ENCODE data around the gene NEURL1.
"Not testable (repeated sequence)": the region's sequence is repeated elsewhere in the genome, so short reads cannot be mapped to it uniquely, and the experiment has no call there.

Gene NEURL1

GRCh38 chr10:103605359-103606096 lies 112.0 kb downstream of the NEURL1 start:
- Histone ChIP-seq H3K4me2 (ENCODE audit: low read length, poor library complexity, severe bottlenecking) (no peak overlapping the region), H3K4me1 (ENCODE audit: control insufficient read depth, insufficient read depth, low read depth, low read length) (peaks cover 3% of the 10 kb centered on the region), H4K91ac (ENCODE audit: low read length) (no peak overlapping the region), H3K9ac (ENCODE audit: low read length) (peak overlapping the region; percentile 9), H3K27ac (ENCODE audit: low read length, poor library complexity, severe bottlenecking) (no peak overlapping the region), H3K14ac (ENCODE audit: low read length in 2 of 2) (no peak overlapping the region), H3K9me3 (ENCODE audit: control insufficient read depth, low read length) (no peaks in the 10 kb centered on the region), H2BK12ac (ENCODE audit: low read length in 2 of 2) (no peak overlapping the region), H2BK5ac (ENCODE audit: low read depth, low read length, poor library complexity, severe bottlenecking) (no peak overlapping the region), H3K36me3 (ENCODE audit: control insufficient read depth in 1 of 2, insufficient read depth in 2 of 2, low read depth in 1 of 2, low read length in 2 of 2) (peaks cover 35 to 74% of the 10 kb centered on the region in 2 experiments), H3K18ac (ENCODE audit: low read depth in 1 of 2, low read length in 2 of 2) (no peak overlapping the region), H3K79me1 (replicated peaks; ENCODE audit: low read length, poor library complexity, severe bottlenecking) (no peaks in the 10 kb centered on the region), H2BK15ac (ENCODE audit: low read depth, poor library complexity, severe bottlenecking) (no peak overlapping the region), H3K27me3 (ENCODE audit: control insufficient read depth in 1 of 2, insufficient read depth in 1 of 2, low read length in 2 of 2) (no peaks in the 10 kb centered on the region), H3K23ac (ENCODE audit: low read length in 2 of 2) (no peak overlapping the region), H3K4ac (ENCODE audit: low read depth in 1 of 2, low read length in 2 of 2) (no peak overlapping the region), H3K4me3 (ENCODE audit: insufficient read depth in 1 of 2, low read depth in 1 of 2, low read length in 2 of 2) (no peak overlapping the region), H2AFZ (ENCODE audit: low read depth, low read length) (no peak overlapping the region), H2BK120ac (ENCODE audit: low read depth, low read length) (no peak overlapping the region), H4K8ac (ENCODE audit: low read length) (no peak overlapping the region), H2AK5ac (ENCODE audit: low read length, severe bottlenecking) (no peak overlapping the region)
- peak; percentile 33 for DNase-seq
- 88% methylated on average over 12 of the region's 12 CpGs for WGBS

- not testable (repeated sequence) for H3K4ac ChIP-seq (ENCODE audit: low read depth in 1 of 2, low read length in 2 of 2); H3K27ac ChIP-seq (ENCODE audit: low read length, poor library complexity, severe bottlenecking); H2BK5ac ChIP-seq (ENCODE audit: low read depth, low read length, poor library complexity, severe bottlenecking); H2AFZ ChIP-seq (ENCODE audit: low read depth, low read length); H2BK12ac ChIP-seq (ENCODE audit: low read length in 2 of 2); H3K18ac ChIP-seq (ENCODE audit: low read depth in 1 of 2, low read length in 2 of 2); H4K91ac ChIP-seq (ENCODE audit: low read length); H2AK5ac ChIP-seq (ENCODE audit: low read length, severe bottlenecking); H3K4me1 ChIP-seq (ENCODE audit: control insufficient read depth, insufficient read depth, low read depth, low read length); H2BK15ac ChIP-seq (ENCODE audit: low read depth, poor library complexity, severe bottlenecking); H3K4me2 ChIP-seq (ENCODE audit: low read length, poor library complexity, severe bottlenecking); H4K8ac ChIP-seq (ENCODE audit: low read length); H3K9me3 ChIP-seq (ENCODE audit: control insufficient read depth, low read length); H3K4me3 ChIP-seq (ENCODE audit: insufficient read depth in 1 of 2, low read depth in 1 of 2, low read length in 2 of 2); H3K9ac ChIP-seq (ENCODE audit: low read length); H2BK120ac ChIP-seq (ENCODE audit: low read depth, low read length); H3K79me1 ChIP-seq (replicated peaks; ENCODE audit: low read length, poor library complexity, severe bottlenecking); H3K14ac ChIP-seq (ENCODE audit: low read length in 2 of 2); H3K23ac ChIP-seq (ENCODE audit: low read length in 2 of 2); DNase-seq; H3K27me3 ChIP-seq (ENCODE audit: control insufficient read depth in 1 of 2, insufficient read depth in 1 of 2, low read length in 2 of 2)
- peaks cover 35 to 74% of the 10 kb centered on the region in 2 experiments for H3K36me3 ChIP-seq (ENCODE audit: control insufficient read depth in 1 of 2, insufficient read depth in 2 of 2, low read depth in 1 of 2, low read length in 2 of 2)
- WGBS = 88% methylated on average over 1 of the region's 1 CpG
Observed at GRCh38 chr10:103606097-103606438, 112.6 kb downstream of the NEURL1 start.

- 100% methylated on average over 3 of the region's 32 CpGs for WGBS
- H3K23ac ChIP-seq (ENCODE audit: low read length in 2 of 2); H4K91ac ChIP-seq (ENCODE audit: low read length): not testable (repeated sequence)
Observed at GRCh38 chr10:103607051-103607450, 113.5 kb downstream of the NEURL1 start.

GRCh38 chr10:103608056-103608455 lies 114.6 kb downstream of the NEURL1 start:
- H3K4me3 ChIP-seq (ENCODE audit: insufficient read depth in 1 of 2, low read depth in 1 of 2, low read length in 2 of 2); H4K8ac ChIP-seq (ENCODE audit: low read length); H3K23ac ChIP-seq (ENCODE audit: low read length in 2 of 2); H3K14ac ChIP-seq (ENCODE audit: low read length in 2 of 2); DNase-seq; H3K4ac ChIP-seq (ENCODE audit: low read depth in 1 of 2, low read length in 2 of 2); H2AK5ac ChIP-seq (ENCODE audit: low read length, severe bottlenecking); H3K27me3 ChIP-seq (ENCODE audit: control insufficient read depth in 1 of 2, insufficient read depth in 1 of 2, low read length in 2 of 2); H3K9ac ChIP-seq (ENCODE audit: low read length); H2BK120ac ChIP-seq (ENCODE audit: low read depth, low read length); H3K9me3 ChIP-seq (ENCODE audit: control insufficient read depth, low read length); H2BK15ac ChIP-seq (ENCODE audit: low read depth, poor library complexity, severe bottlenecking); H3K4me2 ChIP-seq (ENCODE audit: low read length, poor library complexity, severe bottlenecking); H2BK5ac ChIP-seq (ENCODE audit: low read depth, low read length, poor library complexity, severe bottlenecking); H4K91ac ChIP-seq (ENCODE audit: low read length); H3K18ac ChIP-seq (ENCODE audit: low read depth in 1 of 2, low read length in 2 of 2); H2BK12ac ChIP-seq (ENCODE audit: low read length in 2 of 2); H3K79me1 ChIP-seq (replicated peaks; ENCODE audit: low read length, poor library complexity, severe bottlenecking); H2AFZ ChIP-seq (ENCODE audit: low read depth, low read length); H3K27ac ChIP-seq (ENCODE audit: low read length, poor library complexity, severe bottlenecking): not testable (repeated sequence)
- peaks cover 16 to 74% of the 10 kb centered on the region in 2 experiments for H3K36me3 ChIP-seq (ENCODE audit: control insufficient read depth in 1 of 2, insufficient read depth in 2 of 2, low read depth in 1 of 2, low read length in 2 of 2)
- peaks cover 11% of the 10 kb centered on the region for H3K4me1 ChIP-seq (ENCODE audit: control insufficient read depth, insufficient read depth, low read depth, low read length)
- WGBS = 87% methylated on average over 7 of the region's 11 CpGs

More at GRCh38 chr10:103607051-103607450, 113.5 kb downstream of the NEURL1 start:
- not testable (repeated sequence) for H3K4me1 ChIP-seq (ENCODE audit: control insufficient read depth, insufficient read depth, low read depth, low read length); H3K9me3 ChIP-seq (ENCODE audit: control insufficient read depth, low read length); H2BK5ac ChIP-seq (ENCODE audit: low read depth, low read length, poor library complexity, severe bottlenecking); H3K27me3 ChIP-seq (ENCODE audit: control insufficient read depth in 1 of 2, insufficient read depth in 1 of 2, low read length in 2 of 2); H3K4me2 ChIP-seq (ENCODE audit: low read length, poor library complexity, severe bottlenecking); H2BK15ac ChIP-seq (ENCODE audit: low read depth, poor library complexity, severe bottlenecking); H3K27ac ChIP-seq (ENCODE audit: low read length, poor library complexity, severe bottlenecking); H3K9ac ChIP-seq (ENCODE audit: low read length); H2AFZ ChIP-seq (ENCODE audit: low read depth, low read length); H3K14ac ChIP-seq (ENCODE audit: low read length in 2 of 2); H4K8ac ChIP-seq (ENCODE audit: low read length); H2BK120ac ChIP-seq (ENCODE audit: low read depth, low read length); DNase-seq; H3K4me3 ChIP-seq (ENCODE audit: insufficient read depth in 1 of 2, low read depth in 1 of 2, low read length in 2 of 2); H3K79me1 ChIP-seq (replicated peaks; ENCODE audit: low read length, poor library complexity, severe bottlenecking); H2AK5ac ChIP-seq (ENCODE audit: low read length, severe bottlenecking); H3K18ac ChIP-seq (ENCODE audit: low read depth in 1 of 2, low read length in 2 of 2); H2BK12ac ChIP-seq (ENCODE audit: low read length in 2 of 2); H3K4ac ChIP-seq (ENCODE audit: low read depth in 1 of 2, low read length in 2 of 2)
- H3K36me3 ChIP-seq (ENCODE audit: control insufficient read depth in 1 of 2, insufficient read depth in 2 of 2, low read depth in 1 of 2, low read length in 2 of 2) = peaks cover 26 to 74% of the 10 kb centered on the region in 2 experiments
